Natural killer cell (primary cell): Measurements from ENCODE around the gene PCK2. TPM values are rescaled to one million over a fixed set of nuclear protein-coding genes. Genes with fewer than 3 reads are reported as not detected.
A peak's percentile ranks its signal among the peaks of the same experiment; 100 is the strongest.

Experiments
- ATAC-seq, 3 donors: fragments of 150-1000 bp in 2 of 3; fragments of 200-7000 bp in 1 of 3; cut with Tn5 transposase; 1 replicate in 1 of 3; 2 replicates in 2 of 3; pipeline ENCODE4 v1.10.0; 2021; ENCODE audit warnings: mild to moderate bottlenecking in 2 of 3, moderate library complexity in 2 of 3
- DNase-seq, 2 donors: peaks; one replicate each; pipeline versions ENCODE4 v3.0.0 to v3.0.0-alpha.2; 2013 to 2021; ENCODE audit warnings: mixed read lengths in 1 of 2
- H3K27ac ChIP-seq: one replicate; pipeline ENCODE4 v1.5.1; 2013; ENCODE audit warnings: mild to moderate bottlenecking, low read length
- H3K27me3 ChIP-seq: one replicate; pipeline ENCODE4 v1.6.1; 2013; ENCODE audit warnings: low read length; ENCODE audit not compliant: control insufficient read depth, insufficient read depth
- H3K36me3 ChIP-seq: one replicate; pipeline ENCODE4 v1.6.1; 2013; ENCODE audit warnings: low read length; ENCODE audit not compliant: control insufficient read depth, insufficient read depth
- H3K4me1 ChIP-seq: one replicate; pipeline ENCODE4 v1.6.1; 2013; ENCODE audit warnings: low read length; ENCODE audit not compliant: control insufficient read depth, insufficient read depth
- H3K4me3 ChIP-seq: one replicate; pipeline ENCODE4 v1.5.1; 2013; ENCODE audit warnings: low read length
- H3K9me3 ChIP-seq: one replicate; pipeline ENCODE4 v1.6.1; 2013; ENCODE audit warnings: low read length; ENCODE audit not compliant: control insufficient read depth, insufficient read depth
- H3K27ac Mint-ChIP-seq, 2 donors: one replicate each; pipeline ENCODE4 v1.8.0; 2022; ENCODE audit warnings: mild to moderate bottlenecking in 2 of 2, mixed read lengths in 2 of 2, moderate library complexity in 1 of 2
- H3K27me3 Mint-ChIP-seq, 2 donors: one replicate each; pipeline ENCODE4 v1.8.0; 2022; ENCODE audit warnings: low read depth in 2 of 2, mixed read lengths in 2 of 2
- H3K36me3 Mint-ChIP-seq: one replicate; pipeline ENCODE4 v1.8.0; 2022; ENCODE audit warnings: mixed read lengths
- H3K4me1 Mint-ChIP-seq, 2 donors: one replicate each; pipeline ENCODE4 v1.8.0; 2022; ENCODE audit warnings: mixed read lengths in 2 of 2
- H3K4me3 Mint-ChIP-seq: one replicate; pipeline ENCODE4 v1.8.0; 2022; ENCODE audit warnings: mild to moderate bottlenecking, moderate library complexity, mixed read lengths
- H3K9me3 Mint-ChIP-seq, 2 donors: one replicate each; pipeline ENCODE4 v1.8.0; 2022; ENCODE audit warnings: mixed read lengths in 2 of 2
- WGBS: methylation state at CpG from one replicate; pipeline ENCODE4 v1.1.7; 2013; ENCODE audit warnings: missing lambda C conversion rate; ENCODE audit not compliant: insufficient coverage; 5-methylcytosine and 5-hydroxymethylcytosine counted together
- intact Hi-C: fragments of 100-400 bp; cut with micrococcal nuclease; formaldehyde crosslinking; loops from one replicate; pipeline ENCODE4 v1.14.2; 2022
- total RNA-seq, 4 donors: library from RNA; stranded (reverse); fragments of 120-200 nt in 1 of 4; gene quantifications; one replicate each; pipeline versions ENCODE4 v1.2.3 to v1.2.4, GENCODE V29; 2013 to 2022
- TF ChIP-seq, protein P1 (sequence below): fragments of 200-600 bp; IDR thresholded peaks from one replicate; pipeline ENCODE4 v1.8.0; 2022; ENCODE audit warnings: antibody characterized with exemption

The PCK2 gene
- total RNA-seq, 3 donors from 2014 or later (not counting 1 experiment from before 2014, with no cell fraction given): 9.8 to 13.8 (median 12.3) TPM

DNA sequence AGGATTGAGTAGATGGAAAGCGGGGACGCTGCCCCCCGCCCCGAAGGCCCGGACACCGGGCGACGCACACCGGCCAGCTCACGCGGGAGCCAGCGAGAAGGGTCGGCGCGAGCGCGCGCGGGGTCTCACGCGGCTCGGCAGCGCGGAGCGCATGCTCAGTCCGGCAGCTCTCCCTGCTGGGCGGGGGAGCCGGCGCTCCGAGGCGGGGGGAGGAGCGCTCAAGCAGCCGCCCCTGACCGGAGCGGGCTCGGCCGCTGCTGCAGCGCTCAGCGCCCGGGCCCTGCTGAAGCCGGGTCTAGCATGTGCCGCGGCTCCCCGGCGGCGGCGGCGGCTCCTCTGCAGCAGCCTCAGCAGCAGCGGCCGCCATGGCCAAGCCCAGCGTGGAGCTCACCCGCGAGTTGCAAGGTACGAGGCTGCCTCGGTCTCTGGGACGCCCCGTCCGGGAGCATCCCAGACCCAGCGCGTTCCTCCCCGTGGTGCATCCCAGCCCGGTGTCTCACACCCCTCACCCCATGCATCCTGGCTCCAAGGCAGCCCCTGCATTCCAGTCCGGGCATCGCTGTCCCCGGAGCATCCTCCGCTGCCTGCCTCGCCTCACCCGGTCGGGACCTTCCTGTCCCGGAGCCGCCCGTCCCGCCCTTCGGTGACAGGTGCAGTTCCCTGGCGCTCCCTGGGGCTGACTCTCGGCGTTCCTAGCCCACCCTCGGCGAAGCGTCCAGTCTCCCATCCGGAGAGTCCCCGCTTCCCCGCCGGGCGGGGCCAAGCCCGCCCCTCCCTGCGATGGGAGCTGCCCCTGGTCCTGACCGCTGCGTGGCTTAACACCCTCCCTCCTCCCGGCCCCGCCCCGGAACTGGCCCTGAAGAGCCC is 42.1 kb upstream of the PCK2 start, which contains the start of gene CARMIL3:
Gene CARMIL3 (plus strand): TSS at position 221 of the 867 bp plus-strand sequence. CDS start 145 bp downstream, at position 366.
- peak within 1 kb of the TSS; percentile 68 for H3K4me3 ChIP-seq
- intact Hi-C loops: loop anchor here (2.0 kb wide), 1 partner anchor 63 kb away; the partner anchor contains the start of genes DCAF11 and NRL
- ATAC-seq (peak; percentile 67 to 82 (median 78)), DNase-seq (peak; percentile 64 to 83)
- Mint-ChIP-seq H3K4me3 (peak within 1 kb of the TSS; percentile 88), H3K36me3 (no peaks in the 10 kb centered on the region), H3K4me1 (peaks cover 18 to 45% of the 10 kb centered on the region in 2 donors), H3K27ac (peak within 1 kb of the TSS; percentile 69 to 90), H3K27me3 (peaks cover 0 to 2% of the 10 kb centered on the region in 2 donors), H3K9me3 (no peaks in the 10 kb centered on the region)
- TF ChIP-seq, protein P1, sequence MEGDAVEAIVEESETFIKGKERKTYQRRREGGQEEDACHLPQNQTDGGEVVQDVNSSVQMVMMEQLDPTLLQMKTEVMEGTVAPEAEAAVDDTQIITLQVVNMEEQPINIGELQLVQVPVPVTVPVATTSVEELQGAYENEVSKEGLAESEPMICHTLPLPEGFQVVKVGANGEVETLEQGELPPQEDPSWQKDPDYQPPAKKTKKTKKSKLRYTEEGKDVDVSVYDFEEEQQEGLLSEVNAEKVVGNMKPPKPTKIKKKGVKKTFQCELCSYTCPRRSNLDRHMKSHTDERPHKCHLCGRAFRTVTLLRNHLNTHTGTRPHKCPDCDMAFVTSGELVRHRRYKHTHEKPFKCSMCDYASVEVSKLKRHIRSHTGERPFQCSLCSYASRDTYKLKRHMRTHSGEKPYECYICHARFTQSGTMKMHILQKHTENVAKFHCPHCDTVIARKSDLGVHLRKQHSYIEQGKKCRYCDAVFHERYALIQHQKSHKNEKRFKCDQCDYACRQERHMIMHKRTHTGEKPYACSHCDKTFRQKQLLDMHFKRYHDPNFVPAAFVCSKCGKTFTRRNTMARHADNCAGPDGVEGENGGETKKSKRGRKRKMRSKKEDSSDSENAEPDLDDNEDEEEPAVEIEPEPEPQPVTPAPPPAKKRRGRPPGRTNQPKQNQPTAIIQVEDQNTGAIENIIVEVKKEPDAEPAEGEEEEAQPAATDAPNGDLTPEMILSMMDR: no peak
- no peaks in the 10 kb centered on the region for H3K9me3 ChIP-seq
- peaks cover 33% of the 10 kb centered on the region for H3K4me1 ChIP-seq
- no peaks in the 10 kb centered on the region for H3K27me3 ChIP-seq
- H3K36me3 ChIP-seq: no peaks in the 10 kb centered on the region
- WGBS: under 1% methylated on average over 92 of the region's 92 CpGs
- no peak within 1 kb of the TSS for H3K27ac ChIP-seq

DNA sequence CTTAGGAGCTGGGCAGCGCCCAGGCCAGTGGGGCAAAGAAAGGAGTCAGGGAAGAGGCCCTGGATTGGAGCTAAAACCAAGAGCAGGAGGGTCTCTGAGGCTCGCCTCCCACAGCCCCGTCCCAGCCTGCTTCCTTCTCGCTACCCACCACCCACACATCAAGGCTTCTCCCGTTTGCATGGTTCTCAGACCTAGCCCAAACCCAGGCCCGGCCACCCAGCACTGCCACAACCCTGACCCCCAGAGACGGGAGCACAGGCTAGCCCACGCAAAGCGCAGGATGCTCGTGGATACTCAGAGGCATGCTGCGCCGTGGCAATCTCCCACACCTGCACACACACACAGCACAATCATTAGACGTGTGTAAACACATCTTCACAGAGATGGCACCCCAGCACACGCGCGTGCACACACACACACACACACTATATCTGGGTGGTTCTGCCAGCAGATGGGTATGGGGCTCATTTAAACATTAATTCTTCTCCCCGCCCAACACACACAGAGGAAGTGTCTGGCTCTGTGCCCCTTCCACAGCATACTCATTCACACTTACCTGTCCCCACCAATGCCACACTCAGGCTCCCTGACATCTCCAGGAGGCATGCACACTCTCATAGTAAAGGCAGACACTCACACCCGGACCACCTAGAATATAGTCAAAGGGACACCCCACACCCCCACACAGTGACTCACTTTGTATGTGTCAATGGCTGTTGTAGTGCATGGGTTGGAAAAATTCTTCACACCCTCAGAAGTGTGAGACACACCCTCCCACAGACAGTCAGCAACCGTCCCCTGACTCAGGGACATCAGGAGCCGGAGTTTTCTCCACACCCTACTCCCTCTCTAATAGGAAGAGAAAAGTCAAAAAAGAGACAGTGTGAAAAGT is 41.2 kb upstream of the PCK2 start:
- Mint-ChIP-seq H3K27ac (peak overlapping the region; percentile 69 to 90), H3K4me1 (peaks cover 18 to 45% of the 10 kb centered on the region in 2 donors), H3K27me3 (peaks cover 0 to 2% of the 10 kb centered on the region in 2 donors), H3K36me3 (no peaks in the 10 kb centered on the region), H3K4me3 (peak overlapping the region; percentile 88), H3K9me3 (no peaks in the 10 kb centered on the region)
- TF ChIP-seq, protein P1: no peak
- peak overlapping the region; percentile 68 for H3K4me3 ChIP-seq
- H3K27me3 ChIP-seq: no peaks in the 10 kb centered on the region
- no peaks in the 10 kb centered on the region for H3K36me3 ChIP-seq
- intact Hi-C loops: loop anchor here (2.0 kb wide), 1 partner anchor 62 kb away; the partner anchor contains the start of genes DCAF11 and NRL
- no peaks in the 10 kb centered on the region for H3K9me3 ChIP-seq
- peaks cover 33% of the 10 kb centered on the region for H3K4me1 ChIP-seq
- 53% methylated on average over 17 of the region's 20 CpGs for WGBS
- no peak overlapping the region for H3K27ac ChIP-seq
- DNase-seq: peak; percentile 51 to 53
- ATAC-seq: peak; percentile 73 to 77 (median 77)

DNA sequence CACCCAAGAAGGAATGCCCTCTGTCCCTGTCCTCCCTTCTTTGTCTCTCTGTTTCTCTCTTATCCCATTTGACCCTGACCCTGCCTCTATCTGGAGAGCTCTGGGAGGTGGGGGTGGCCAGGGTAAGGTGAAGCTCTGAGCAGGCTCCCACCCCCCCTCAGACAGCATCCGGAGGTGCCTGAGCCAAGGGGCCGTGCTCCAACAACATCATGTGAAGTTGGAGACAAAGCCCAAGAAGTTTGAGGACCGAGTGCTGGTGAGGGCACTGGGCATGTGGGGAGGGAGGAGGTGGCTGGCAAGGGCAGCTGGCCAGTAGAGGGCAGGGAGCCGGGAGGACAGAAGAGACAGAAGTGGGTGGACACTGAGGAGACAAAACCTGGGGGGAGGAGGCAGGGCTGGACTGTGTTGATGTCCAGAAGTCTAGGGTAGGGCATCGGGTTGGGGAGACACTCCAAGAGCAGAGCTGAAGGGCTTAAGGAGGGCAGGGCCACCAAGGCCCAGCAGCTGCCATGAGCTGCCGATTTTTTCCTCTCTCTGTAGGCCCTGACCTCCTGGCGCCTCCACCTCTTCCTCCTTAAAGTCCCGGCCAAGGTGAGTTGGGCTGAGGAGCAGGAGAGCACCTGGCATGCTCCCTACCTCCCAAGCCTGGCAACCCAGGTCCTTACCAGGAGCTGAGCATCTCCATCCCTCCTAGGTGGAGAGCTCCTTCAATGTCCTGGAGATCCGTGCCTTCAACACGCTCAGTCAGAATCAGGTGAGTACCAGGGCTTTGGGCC is 40.4 kb upstream of the PCK2 start:
- TF ChIP-seq, protein P1: no peak
- H3K4me3 ChIP-seq: no peak overlapping the region
- Mint-ChIP-seq H3K9me3 (no peaks in the 10 kb centered on the region), H3K4me1 (peaks cover 18 to 51% of the 10 kb centered on the region in 2 donors), H3K27me3 (peaks cover 0 to 5% of the 10 kb centered on the region in 2 donors), H3K27ac (peak overlapping the region; percentile 69 to 90), H3K4me3 (peak overlapping the region; percentile 88), H3K36me3 (no peaks in the 10 kb centered on the region)
- no peak overlapping the region for H3K27ac ChIP-seq
- no peaks in the 10 kb centered on the region for H3K36me3 ChIP-seq
- ATAC-seq (no peak), DNase-seq (no peak)
- no peaks in the 10 kb centered on the region for H3K27me3 ChIP-seq
- WGBS: 94% methylated on average over 10 of the region's 10 CpGs
- peaks cover 31% of the 10 kb centered on the region for H3K4me1 ChIP-seq
- H3K9me3 ChIP-seq: no peaks in the 10 kb centered on the region
- intact Hi-C loops: loop anchor here (2.0 kb wide), 1 partner anchor 61 kb away; the partner anchor contains the start of genes DCAF11 and NRL
